Skeletal muscle tissue (tissue), 4 donors: ENCODE data around the gene CREG2. TPM values are rescaled to one million over a fixed set of nuclear protein-coding genes. Genes with fewer than 3 reads are reported as not detected.
"Not testable (repeated sequence)": the region's sequence is repeated elsewhere in the genome, so short reads cannot be mapped to it uniquely, and the experiment has no call there.

Experiments used
- H3K27ac ChIP-seq: one replicate; pipeline ENCODE4 v1.7.0; 2013; ENCODE audit warnings: mild to moderate bottlenecking, low read depth, low read length, inconsistent platforms
- H3K27me3 ChIP-seq, 3 donors: one replicate each; pipeline ENCODE4 v1.7.0; 2013; ENCODE audit warnings: low read length in 3 of 3; ENCODE audit not compliant: control insufficient read depth in 3 of 3, insufficient read depth in 3 of 3
- H3K36me3 ChIP-seq, 3 donors: one replicate each; pipeline ENCODE4 v1.7.0; 2013; ENCODE audit warnings: low read length in 3 of 3; ENCODE audit not compliant: control insufficient read depth in 3 of 3, insufficient read depth in 3 of 3
- H3K4me1 ChIP-seq, 3 donors: one replicate each; pipeline ENCODE4 v1.7.0; 2013; ENCODE audit warnings: low read length in 3 of 3, mild to moderate bottlenecking in 3 of 3; ENCODE audit not compliant: control insufficient read depth in 3 of 3, insufficient read depth in 3 of 3
- H3K4me3 ChIP-seq, 3 donors: one replicate each; pipeline ENCODE4 v1.7.0; 2013; ENCODE audit warnings: low read length in 3 of 3
- H3K9ac ChIP-seq, 3 donors: one replicate each; pipeline ENCODE4 v1.7.0; 2013; ENCODE audit warnings: low read length in 3 of 3, mild to moderate bottlenecking in 3 of 3, moderate library complexity in 2 of 3, low read depth in 1 of 3
- H3K9me3 ChIP-seq, 3 donors: one replicate each; pipeline ENCODE4 v1.7.0; 2013; ENCODE audit warnings: low read length in 3 of 3; ENCODE audit not compliant: control insufficient read depth in 3 of 3
- total RNA-seq: library from RNA; depleted of rRNA; stranded (reverse); fragments of >200 nt; gene quantifications from one replicate; pipeline ENCODE4 v1.2.3, GENCODE V29; 2014
- donor health status: Osteomylitis.

CREG2 gene
- total RNA-seq, 1 donor from 2014 or later: 1.6 TPM

- H3K36me3 ChIP-seq, H3K9ac ChIP-seq, H3K4me3 ChIP-seq, H3K9me3 ChIP-seq, H3K27ac ChIP-seq, H3K27me3 ChIP-seq, H3K4me1 ChIP-seq: not testable (repeated sequence)
Measured at GRCh38 chr2:101352631-101353030, 34.7 kb downstream of the CREG2 start.

- H3K9me3 ChIP-seq: no peaks in the 10 kb centered on the region
- H3K27ac ChIP-seq: no peak overlapping the region
- H3K9ac ChIP-seq: no peak overlapping the region
- H3K4me1 ChIP-seq: no peaks in the 10 kb centered on the region
- H3K27me3 ChIP-seq: no peaks in the 10 kb centered on the region
- no peak overlapping the region for H3K4me3 ChIP-seq
- H3K36me3 ChIP-seq: no peaks in the 10 kb centered on the region
Measured at GRCh38 chr2:101351207-101351606, 36.1 kb downstream of the CREG2 start.

- H3K9me3 ChIP-seq: no peaks in the 10 kb centered on the region
- no peaks in the 10 kb centered on the region for H3K36me3 ChIP-seq
- no peaks in the 10 kb centered on the region for H3K4me1 ChIP-seq
- H3K27ac ChIP-seq: no peak overlapping the region
- H3K9ac ChIP-seq: no peak overlapping the region
- H3K27me3 ChIP-seq: no peaks in the 10 kb centered on the region
- no peak overlapping the region for H3K4me3 ChIP-seq
Measured at GRCh38 chr2:101349893-101350662, 37.2 kb downstream of the CREG2 start.

DNA sequence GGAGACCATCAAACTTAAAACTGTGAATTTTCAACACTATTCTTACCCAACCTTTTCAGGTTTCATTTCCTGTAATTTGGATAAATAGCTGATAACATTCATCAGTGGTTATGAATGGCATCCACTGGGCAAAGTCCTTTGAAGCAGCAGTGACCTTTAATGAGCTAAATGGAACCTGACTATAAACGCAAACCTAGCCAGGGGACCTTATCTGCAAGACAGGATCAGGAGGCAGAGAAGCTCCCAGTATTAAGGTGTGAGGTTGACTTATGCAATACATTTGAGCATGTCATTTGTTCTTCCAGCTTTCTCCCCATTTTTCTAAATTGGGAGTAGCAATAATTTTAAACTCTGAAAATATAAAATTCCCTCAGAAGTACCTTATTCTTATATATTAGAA, 38.4 kb downstream of the CREG2 start:
- Histone ChIP-seq H3K4me1 (no peaks in the 10 kb centered on the region), H3K27me3 (no peaks in the 10 kb centered on the region), H3K4me3 (no peak overlapping the region), H3K36me3 (no peaks in the 10 kb centered on the region), H3K27ac (no peak overlapping the region), H3K9ac (no peak overlapping the region), H3K9me3 (no peaks in the 10 kb centered on the region)

DNA sequence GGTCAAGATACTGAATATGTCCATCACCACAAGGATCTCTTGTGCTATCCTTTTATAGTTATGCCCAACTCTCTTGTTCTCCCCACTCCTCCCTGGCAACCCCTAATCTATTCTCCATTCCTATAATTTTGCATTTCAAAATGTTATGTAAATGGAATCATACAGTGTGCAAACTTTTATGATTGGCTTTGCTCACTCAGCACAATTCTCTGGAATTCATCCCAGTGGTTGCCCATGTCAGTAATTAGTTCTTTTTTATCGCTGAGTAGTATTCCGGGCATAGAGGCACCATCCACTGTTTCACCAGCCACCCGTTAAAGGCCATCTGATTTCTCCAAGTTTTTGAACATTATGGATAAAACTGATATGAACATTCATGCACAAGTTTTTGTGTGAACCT, 40.4 kb downstream of the CREG2 start:
- Histone ChIP-seq H3K4me1 (no peaks in the 10 kb centered on the region), H3K27me3 (no peaks in the 10 kb centered on the region), H3K9me3 (no peaks in the 10 kb centered on the region), H3K4me3 (no peak overlapping the region), H3K9ac (no peak overlapping the region), H3K27ac (no peak overlapping the region), H3K36me3 (no peaks in the 10 kb centered on the region)

DNA sequence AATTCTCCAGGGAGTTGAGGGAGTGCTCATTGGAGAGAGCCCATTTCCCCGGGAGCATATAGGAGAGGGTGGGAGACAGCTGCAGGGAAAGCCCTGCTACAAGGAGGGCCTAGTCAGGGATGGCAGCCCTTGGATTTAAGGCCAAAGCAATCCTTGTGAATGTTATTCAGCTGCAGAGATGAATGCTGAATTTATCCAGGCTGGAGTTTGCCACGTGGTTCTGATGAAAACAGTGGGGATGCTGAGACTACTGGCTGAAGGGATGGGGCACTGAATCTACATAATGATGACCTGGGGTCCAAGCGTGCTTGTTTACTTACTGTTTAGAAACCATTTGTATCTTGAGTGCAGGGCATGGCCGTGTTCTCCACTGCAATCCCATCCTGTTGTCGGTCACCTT, 43.2 kb downstream of the CREG2 start:
- H3K4me3 ChIP-seq: no peak overlapping the region
- no peaks in the 10 kb centered on the region for H3K4me1 ChIP-seq
- H3K27ac ChIP-seq: no peak overlapping the region
- H3K9me3 ChIP-seq: no peaks in the 10 kb centered on the region
- no peak overlapping the region for H3K9ac ChIP-seq
- no peaks in the 10 kb centered on the region for H3K27me3 ChIP-seq
- no peaks in the 10 kb centered on the region for H3K36me3 ChIP-seq

DNA sequence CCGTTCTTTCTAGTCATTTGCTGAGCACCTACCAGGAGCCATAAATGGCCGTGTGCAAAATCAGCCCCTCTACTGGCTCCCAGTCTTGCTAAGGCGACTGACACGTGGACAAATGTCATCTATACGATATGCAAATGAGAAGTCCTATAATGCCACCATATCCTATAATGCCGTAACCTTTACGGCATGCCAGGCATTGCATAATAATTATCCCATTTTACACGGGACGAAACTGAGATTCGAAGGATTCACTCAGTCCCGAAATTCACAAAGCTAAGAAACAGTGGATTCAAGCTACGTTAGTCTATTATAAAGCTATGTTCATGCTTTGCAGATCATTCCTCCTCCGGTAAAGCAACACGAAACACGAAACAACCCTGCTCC, 44.7 kb downstream of the CREG2 start:
- no peak overlapping the region for H3K27ac ChIP-seq
- no peaks in the 10 kb centered on the region for H3K27me3 ChIP-seq
- no peaks in the 10 kb centered on the region for H3K9me3 ChIP-seq
- H3K9ac ChIP-seq: no peak overlapping the region
- H3K4me1 ChIP-seq: no peaks in the 10 kb centered on the region
- H3K4me3 ChIP-seq: no peak overlapping the region
- H3K36me3 ChIP-seq: no peaks in the 10 kb centered on the region

DNA sequence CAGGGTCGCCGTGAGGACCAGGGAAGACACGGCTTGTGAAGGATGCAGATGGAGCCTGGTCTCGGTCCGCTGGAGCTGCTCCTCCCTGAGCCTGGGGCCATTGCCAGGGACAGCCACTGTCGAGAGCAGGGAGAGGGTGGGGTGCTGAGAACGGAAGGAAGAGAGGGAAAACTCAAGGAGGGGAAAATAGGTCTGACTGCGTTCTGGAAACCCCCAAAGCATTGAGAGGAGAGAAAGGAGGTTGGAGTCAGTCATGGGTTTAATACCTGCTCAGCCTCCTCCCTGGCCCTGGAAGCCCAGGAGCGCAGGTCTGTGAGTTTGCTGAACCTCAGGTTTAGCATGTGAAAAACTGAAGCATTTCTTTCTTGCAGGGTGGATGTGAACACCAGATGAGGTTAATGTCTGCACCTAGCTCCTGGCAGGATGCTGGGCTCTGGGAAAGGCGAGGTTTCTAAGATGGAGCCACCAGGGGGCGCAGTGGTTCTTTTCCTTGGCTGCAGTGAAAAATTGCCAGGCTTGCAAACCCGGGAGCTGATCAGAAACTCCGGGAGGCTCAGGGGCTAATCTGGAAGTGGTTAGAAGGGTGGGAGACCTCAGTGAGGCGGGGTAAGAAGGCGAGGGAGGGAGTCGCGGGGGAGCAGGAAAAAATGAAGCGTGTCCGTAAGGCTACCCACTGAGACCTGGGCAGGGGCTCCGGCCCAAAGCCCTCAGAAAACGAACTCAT, 45.2 kb downstream of the CREG2 start:
- Histone ChIP-seq H3K9me3 (no peaks in the 10 kb centered on the region), H3K9ac (no peak overlapping the region), H3K36me3 (no peaks in the 10 kb centered on the region), H3K27me3 (no peaks in the 10 kb centered on the region), H3K4me1 (no peaks in the 10 kb centered on the region), H3K27ac (no peak overlapping the region), H3K4me3 (no peak overlapping the region)

DNA sequence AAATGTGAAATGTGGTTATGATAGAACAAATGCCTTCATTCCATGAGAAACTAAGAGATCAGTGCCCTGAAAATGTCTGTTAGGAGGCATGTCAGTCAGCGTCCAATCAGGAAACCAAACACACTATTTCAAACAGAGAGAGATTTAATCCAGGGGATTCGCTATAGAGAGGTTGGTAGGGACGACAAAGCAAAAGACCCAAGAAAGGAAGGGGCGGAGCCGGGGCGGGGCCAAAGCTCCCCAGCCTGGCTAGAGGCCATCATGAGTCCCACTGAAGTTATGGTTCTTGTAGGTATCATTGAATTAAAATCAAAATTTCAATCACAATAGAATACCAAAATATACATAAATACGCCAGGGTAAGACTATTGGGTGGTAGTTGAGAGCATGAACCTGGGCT, 45.9 kb downstream of the CREG2 start:
- H3K4me1 ChIP-seq: no peaks in the 10 kb centered on the region
- no peaks in the 10 kb centered on the region for H3K9me3 ChIP-seq
- H3K27me3 ChIP-seq: no peaks in the 10 kb centered on the region
- no peak overlapping the region for H3K4me3 ChIP-seq
- H3K9ac ChIP-seq: no peak overlapping the region
- no peaks in the 10 kb centered on the region for H3K36me3 ChIP-seq
- no peak overlapping the region for H3K27ac ChIP-seq

DNA sequence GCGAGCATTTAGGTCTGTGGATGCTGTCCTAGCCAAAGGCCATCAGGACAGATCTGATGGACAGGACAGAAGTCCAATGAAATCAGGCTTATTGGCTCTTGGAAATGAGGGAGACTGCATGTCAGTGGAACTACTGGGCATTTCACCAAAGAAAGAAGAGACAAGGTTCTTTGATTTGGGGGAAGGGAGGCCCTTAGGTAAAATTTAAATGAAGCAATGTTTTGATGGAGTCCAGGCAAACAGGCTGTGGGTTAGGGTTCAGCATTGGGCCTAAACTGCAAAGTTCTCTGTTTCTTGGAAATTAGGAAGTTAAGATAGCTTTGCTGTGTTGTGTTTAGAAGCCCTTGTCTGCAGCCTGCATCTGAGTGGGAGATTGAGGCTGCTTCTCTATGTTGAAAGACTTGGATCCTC, 47.2 kb downstream of the CREG2 start:
- Histone ChIP-seq H3K27ac (no peak overlapping the region), H3K4me3 (no peak overlapping the region), H3K36me3 (no peaks in the 10 kb centered on the region), H3K4me1 (no peaks in the 10 kb centered on the region), H3K27me3 (no peaks in the 10 kb centered on the region), H3K9ac (no peak overlapping the region), H3K9me3 (no peaks in the 10 kb centered on the region)
